LNCaP clone FGC (cell line): Measurements from ENCODE around the gene SDR9C7.

Source experiments
- DNase-seq: peaks from one replicate; pipeline ENCODE4 v3.0.0-alpha.2; 2011; ENCODE audit warnings: low read depth
- H3K4me3 ChIP-seq: 2 replicates; pipeline ENCODE4 v1.5.1; 2011; ENCODE audit warnings: mild to moderate bottlenecking, low read depth, low read length, control low read depth
- TF ChIP-seq, protein P1 (sequence below): IDR thresholded peaks from 2 replicates; pipeline ENCODE4 v1.5.1; 2012; ENCODE audit warnings: mild to moderate bottlenecking; ENCODE audit not compliant: control insufficient read depth, insufficient read depth; ENCODE audit errors: extremely low read depth

Gene SDR9C7

DNA sequence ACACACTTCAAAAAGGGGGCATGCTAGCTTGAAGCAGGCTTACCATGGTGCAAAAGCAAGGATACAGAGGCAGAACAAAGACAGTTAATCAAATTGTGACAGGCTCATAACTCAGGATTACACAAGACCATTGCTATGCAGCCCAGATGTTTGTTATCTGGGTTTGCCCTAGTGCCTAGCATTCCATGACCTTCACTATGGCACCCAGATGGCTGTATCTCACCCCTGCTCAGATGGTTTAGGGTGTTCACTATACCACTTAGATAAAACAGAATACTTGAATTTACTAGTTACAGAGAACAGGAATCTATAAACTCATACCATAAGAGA, 56.2 kb downstream of the SDR9C7 start:
- TF ChIP-seq, protein P1, sequence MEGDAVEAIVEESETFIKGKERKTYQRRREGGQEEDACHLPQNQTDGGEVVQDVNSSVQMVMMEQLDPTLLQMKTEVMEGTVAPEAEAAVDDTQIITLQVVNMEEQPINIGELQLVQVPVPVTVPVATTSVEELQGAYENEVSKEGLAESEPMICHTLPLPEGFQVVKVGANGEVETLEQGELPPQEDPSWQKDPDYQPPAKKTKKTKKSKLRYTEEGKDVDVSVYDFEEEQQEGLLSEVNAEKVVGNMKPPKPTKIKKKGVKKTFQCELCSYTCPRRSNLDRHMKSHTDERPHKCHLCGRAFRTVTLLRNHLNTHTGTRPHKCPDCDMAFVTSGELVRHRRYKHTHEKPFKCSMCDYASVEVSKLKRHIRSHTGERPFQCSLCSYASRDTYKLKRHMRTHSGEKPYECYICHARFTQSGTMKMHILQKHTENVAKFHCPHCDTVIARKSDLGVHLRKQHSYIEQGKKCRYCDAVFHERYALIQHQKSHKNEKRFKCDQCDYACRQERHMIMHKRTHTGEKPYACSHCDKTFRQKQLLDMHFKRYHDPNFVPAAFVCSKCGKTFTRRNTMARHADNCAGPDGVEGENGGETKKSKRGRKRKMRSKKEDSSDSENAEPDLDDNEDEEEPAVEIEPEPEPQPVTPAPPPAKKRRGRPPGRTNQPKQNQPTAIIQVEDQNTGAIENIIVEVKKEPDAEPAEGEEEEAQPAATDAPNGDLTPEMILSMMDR, result no peak
- H3K4me3 ChIP-seq, result no peak overlapping the region
- no peak for DNase-seq

DNA sequence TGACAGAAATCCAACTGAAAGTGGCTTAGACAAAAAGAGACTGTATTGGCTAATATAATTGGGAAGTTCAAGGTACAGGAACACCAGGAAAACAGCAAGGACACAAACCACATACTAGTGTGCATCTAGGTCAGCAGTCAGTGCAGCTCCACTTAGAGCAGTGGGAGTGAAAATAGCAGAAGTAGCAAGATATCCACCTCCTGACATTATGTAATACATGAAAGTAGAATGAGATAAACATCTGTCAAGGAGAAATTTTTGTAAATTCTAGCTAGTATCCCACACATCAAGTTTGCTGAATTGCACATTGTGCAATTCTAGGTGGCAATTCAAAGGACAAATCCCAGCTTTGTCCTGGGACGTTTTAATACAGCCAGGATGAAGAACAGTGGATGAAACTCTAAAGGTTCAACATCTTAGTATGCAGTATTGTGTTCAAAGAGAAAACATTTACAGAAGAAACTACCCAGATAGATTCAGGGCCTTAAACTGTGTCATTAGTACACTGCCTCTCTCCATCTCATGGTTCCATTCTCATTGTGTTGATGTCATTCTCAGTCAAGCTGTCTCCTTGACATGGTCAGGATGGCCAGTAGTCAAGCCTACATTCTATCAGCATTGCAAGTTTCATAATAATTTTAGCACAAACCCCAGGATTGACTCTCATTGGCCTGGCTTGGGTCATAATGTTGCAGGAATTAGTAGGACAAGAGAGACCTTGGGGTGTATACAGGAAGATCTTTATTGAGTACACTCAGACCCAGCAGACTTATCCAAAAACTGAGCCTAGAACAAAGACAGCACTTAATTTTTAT, 56.8 kb downstream of the SDR9C7 start:
- H3K4me3 ChIP-seq, result no peak overlapping the region
- DNase-seq, result no peak
- TF ChIP-seq, protein P1, result no peak

DNA sequence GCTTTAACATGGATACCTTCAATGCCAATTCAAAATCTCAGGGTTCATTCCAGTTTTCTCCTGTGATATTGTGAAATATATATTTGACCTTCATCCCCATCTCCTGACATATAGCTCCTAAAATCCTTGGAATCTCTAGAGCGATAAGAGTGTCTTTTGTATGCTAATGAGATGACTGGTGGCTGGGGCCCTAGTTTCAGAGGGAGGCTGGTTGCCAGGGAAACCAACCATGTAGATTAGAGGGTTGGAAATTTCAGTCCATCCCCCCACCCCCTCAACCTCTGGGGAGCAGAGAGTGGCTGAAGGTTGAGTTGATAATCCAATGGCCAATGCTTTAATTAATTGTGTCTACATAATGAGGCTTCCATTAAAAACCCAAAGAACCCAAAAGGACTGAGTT, 59.4 kb downstream of the SDR9C7 start:
- TF ChIP-seq, protein P1, result no peak
- DNase-seq, result no peak
- no peak overlapping the region for H3K4me3 ChIP-seq

DNA sequence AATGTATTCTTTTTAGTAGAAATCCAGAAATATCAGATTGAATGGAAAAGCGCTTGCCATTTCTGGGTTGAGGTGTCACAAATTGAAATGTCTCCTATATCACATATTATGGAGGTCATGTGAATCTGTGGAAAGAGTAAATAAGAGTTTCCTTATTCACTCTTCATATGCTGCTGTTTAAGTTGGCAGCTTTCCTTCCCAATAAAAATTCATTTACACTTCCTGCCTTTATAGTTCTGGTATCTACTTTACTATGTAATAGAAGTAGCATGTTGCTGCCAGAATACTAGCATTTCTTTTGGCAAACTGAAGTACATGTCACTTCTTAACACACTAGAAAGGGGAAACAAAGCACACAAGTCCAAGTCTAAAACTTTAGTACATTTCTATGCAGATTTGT, 60.8 kb downstream of the SDR9C7 start:
- TF ChIP-seq, protein P1, result no peak
- no peak overlapping the region for H3K4me3 ChIP-seq
- DNase-seq, result peak; percentile 97
